ENCODE results near the gene SDS.

The SDS gene

DNA sequence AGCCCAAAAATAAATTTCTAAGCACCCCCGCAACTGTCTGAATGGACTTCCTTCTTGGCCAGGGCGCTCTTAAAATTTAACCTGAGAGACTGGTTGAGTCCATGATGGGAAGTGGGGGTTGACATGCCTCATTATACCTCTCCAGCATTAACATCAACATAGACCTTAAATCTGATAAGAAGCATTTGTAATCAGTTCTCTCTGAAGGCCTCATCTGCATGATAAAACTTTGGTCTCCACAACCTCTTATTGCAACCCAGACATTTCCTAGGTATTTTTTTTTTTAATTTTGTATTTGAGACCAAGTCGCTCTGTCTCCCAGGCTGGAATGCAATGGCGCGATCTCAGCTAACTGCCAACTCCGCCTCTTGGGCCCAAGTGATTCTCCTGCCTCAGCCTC, 58.4 kb downstream of the SDS start:
- TF ChIP-seq, protein P1, sequence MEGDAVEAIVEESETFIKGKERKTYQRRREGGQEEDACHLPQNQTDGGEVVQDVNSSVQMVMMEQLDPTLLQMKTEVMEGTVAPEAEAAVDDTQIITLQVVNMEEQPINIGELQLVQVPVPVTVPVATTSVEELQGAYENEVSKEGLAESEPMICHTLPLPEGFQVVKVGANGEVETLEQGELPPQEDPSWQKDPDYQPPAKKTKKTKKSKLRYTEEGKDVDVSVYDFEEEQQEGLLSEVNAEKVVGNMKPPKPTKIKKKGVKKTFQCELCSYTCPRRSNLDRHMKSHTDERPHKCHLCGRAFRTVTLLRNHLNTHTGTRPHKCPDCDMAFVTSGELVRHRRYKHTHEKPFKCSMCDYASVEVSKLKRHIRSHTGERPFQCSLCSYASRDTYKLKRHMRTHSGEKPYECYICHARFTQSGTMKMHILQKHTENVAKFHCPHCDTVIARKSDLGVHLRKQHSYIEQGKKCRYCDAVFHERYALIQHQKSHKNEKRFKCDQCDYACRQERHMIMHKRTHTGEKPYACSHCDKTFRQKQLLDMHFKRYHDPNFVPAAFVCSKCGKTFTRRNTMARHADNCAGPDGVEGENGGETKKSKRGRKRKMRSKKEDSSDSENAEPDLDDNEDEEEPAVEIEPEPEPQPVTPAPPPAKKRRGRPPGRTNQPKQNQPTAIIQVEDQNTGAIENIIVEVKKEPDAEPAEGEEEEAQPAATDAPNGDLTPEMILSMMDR (IDR thresholded peaks at IDR 0.05; ENCODE audit: extremely low read depth, missing control alignments): no peak
- no peak for DNase-seq (ENCODE audit: low spot score)

All from GM20000 (cell line).